Suppressor macrophage (primary cell): ENCODE results near the gene ASRGL1.
A peak's percentile ranks its signal among the peaks of the same experiment; 100 is the strongest.
"Not testable (repeated sequence)": the region's sequence is repeated elsewhere in the genome, so short reads cannot be mapped to it uniquely, and the experiment has no call there.

ENCODE experiments used
- DNase-seq, 4 experiments: peaks; one replicate each; pipeline ENCODE4 v3.0.0-alpha.2; 2020 to 2022

ASRGL1 gene

DNA sequence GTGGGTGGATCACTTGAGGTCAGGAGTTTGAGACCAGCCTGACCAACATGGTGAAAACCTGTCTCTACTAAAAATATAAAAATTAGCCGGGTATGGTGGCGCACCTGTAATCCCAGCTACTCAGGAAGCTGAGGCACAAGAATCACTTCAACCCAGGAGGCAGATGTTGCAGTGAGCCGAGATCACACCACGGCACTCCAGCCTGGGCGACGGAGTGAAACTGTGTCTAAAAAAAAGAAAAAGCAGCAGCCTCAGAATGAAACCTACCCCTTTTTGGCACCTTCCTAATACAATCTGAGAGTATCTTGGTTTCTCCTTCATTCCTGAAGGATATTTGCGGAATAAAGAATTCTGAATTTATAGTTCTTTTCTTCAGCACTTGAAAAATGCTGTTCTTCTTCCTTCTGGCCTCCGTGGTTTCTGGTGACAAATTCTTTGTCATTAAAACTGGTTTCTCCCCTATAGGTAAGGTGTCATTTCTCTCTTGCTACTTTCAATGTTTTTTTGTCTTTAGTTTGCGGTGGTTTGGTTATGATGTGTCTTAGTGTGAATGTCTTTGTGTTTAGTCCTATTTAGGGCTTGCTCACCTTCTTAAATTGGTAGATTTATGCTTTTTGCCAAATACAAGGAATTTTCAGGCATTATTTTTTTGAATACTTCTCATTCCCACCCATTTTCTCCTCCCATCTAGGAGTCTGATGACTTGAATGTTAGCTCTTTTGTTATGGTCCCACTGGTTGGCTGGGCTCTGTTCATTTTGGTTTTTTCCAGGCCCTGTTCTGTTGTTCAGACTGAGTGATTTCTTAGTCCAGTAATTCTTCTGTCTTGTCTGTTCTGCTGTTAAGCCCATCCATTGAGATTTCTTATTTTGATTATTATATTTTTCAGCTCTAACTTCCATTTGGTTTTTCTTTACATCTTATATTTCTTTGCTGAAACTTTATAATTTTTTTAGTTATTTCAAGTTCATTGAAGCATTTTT is 15.4 kb downstream of the ASRGL1 start:
- no peak for DNase-seq

GRCh38 chr11:62353841-62354240 is 16.6 kb downstream of the ASRGL1 start:
- no peak for DNase-seq

- DNase-seq, result no peak
Measured at GRCh38 chr11:62358273-62358672, 21.0 kb downstream of the ASRGL1 start.

DNA sequence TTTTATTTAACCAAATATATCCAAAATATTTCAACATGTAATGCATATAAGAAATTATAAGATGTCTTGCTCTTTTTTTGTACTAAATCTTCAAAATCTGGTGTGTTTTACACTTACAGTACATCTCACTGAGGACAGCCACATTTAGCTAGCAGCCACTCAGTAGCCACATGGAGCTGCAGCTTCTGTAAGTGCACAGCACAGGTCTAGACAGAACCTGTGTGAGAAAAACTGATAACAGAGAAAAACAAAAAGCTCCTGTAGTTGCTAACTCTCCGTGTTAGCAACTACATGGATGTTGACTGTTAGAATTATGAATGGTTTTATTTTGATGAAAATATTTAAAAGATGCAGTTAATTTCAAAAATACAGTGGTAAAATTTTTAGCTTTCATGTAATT is 22.2 kb downstream of the ASRGL1 start:
- no peak for DNase-seq

GRCh38 chr11:62360685-62361084 is 23.4 kb downstream of the ASRGL1 start:
- no peak for DNase-seq

DNA sequence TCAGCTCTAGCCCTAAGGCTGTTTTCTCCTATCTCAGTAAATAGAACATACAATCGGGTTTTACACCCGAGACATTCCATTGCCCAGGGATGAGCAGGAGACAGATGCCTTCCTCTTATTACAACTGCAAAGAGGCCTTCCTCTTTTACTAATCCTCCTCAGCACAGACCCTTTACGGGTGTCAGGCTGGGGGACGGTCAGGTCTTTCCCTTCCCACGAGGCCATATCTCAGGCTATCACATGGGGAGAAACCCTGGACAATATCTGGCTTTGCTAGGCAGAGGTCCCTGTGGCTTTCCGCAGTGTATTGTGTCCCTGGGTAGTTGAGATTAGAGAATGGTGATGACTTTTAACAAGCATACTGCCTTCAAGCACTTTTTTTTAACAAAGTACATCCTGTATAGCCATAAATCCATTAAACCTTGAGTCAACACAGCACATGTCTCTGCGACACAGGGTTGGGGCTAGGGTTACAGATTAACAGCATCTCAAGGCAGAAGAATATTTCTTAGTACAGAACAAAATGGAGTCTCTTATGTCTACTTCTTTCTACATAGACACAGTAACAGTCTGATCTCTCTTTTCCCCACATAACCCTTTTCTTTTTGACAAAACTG is 31.7 kb downstream of the ASRGL1 start:
- DNase-seq, result not testable (repeated sequence)

DNA sequence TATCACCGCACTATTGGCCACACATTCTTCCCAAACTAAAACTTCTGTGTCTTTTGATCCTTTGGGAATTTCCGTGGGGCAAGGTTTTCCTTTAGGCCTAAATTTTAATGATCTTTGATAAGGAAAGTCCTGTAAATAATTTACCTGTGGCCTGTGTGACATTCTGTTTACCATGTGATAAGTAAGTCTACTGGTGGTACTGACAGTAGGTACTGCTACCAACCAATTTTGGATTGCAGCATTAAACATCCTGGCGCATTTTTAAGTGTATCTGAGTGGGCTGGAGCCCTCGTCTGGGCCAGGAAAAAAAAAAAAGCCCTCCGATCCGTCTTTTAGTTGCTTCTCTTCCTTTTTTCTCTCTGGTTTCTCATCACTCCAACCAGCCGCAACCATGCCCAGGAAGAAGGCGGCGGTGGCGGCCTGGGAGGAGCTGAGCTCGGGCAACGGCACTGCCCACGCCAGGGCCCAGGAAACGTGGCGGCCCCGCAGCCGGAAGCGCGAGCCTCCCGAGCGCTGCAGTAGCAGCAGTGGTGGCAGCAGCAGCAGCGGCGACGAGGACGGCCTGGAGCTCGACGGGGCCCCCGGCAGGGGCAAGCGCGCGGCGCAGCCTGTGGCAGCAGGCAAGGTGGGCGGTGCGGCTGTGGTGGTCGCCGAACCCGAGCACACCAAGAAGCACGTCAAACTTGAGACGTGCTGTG is 33.6 kb downstream of the ASRGL1 start:
- peak; percentile 55 to 86 (median 66) for DNase-seq

- DNase-seq, result no peak
Measured at GRCh38 chr11:62372871-62373270, 35.6 kb downstream of the ASRGL1 start.

DNA sequence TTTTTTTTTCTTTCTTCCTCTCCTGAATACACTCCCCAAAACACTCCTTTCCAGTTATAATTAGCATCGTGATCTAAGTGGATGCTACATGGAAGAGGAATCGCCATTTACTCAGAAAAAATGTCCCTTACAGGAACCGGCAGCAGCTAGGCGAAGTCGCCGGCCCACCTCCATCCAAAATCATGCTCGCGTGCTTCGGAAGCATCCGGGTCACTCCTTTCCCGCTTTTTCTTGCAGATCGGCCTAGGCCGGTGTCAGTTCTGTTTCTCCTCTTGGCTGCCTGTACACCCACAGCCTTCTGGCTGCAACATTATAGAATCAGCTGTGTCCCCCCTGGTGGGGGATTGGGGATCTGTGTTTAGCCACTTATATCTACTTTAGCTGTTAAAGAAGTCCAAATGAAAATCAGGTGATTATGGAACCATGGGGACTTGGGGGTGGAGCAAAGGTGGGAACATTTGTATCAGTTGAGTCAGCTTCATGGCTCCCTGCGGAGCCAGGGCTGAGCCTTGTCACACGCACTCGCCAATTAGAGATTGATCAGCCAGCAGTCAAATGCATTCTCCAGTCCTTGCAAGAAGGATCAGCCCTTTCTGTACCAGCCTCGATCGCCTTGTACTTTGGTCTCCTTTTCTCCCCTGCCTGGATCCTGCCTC is 36.3 kb downstream of the ASRGL1 start:
- DNase-seq, result no peak

DNA sequence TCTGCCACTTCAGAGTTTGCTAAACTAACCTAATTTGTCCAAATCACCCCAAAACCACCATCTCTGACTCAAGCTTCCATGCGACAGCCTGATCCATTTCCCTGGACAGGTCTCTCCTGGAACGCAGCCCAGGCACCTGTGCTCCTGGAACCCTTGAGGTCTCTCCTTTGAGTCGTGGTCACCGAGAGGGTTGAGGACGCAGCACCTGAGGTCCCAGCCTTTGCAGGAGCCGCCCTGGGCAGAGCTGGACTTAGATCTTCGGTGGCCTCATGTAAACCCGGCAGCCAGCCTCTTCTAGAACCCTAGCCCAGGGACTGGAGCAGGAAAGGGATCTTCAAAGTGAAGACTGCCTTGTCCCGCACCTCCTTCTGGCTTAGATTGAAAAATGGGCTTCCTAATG is 37.6 kb downstream of the ASRGL1 start:
- DNase-seq, result no peak

DNA sequence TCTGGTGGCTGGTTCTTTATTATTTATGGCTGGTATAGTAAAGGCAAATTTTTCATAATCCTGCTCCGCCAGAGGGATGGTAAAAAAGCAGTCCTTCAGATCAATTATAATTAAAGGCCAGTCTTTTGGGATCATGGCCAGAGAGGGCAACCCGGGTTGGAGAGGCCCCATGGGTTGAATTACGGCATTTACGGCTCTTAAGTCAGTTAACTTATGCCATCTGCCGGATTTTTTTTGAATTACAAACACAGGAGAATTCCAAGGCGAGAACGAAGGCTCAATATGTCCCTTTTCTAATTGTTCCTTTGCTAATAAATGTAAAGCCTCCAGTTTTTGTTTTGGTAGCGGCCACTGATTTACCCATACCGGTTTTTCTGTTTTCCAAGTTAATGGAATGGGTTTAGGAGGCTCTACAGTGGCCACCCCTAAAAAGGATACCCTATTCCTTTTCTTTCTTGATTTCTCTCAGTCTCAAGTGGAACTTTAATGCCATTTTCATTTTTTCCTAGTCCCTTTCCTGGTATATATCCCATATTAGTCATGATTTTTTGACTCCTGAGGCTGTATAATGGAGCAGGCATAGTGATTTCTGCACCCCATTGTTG is 41.3 kb downstream of the ASRGL1 start:
- peak; percentile 55 to 83 (median 76) for DNase-seq

DNA sequence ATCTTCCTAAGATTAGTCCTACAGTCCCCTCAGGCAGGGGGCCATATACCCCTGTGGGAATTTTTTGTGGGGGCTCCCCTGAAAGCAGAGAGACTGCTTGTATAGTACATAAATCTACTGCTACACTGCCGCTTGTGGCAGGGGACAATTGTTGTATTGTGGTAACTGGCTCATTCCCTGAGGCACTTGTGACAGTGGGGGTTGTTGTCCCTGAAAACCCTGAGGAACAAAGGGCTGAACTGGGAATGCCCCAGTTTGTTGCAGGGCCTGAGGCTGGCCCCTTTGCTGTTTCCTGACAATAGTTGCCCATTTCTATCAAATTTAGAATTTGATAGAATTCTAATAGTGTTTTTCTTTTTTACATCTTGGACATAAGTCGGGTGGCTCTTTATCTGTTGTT is 42.3 kb downstream of the ASRGL1 start:
- DNase-seq, result not testable (repeated sequence)

GRCh38 chr11:62380821-62381245 is 43.6 kb downstream of the ASRGL1 start:
- peak; percentile 75 to 88 (median 78) for DNase-seq

GRCh38 chr11:62383822-62384221 is 46.6 kb downstream of the ASRGL1 start:
- no peak for DNase-seq

GRCh38 chr11:62386083-62386482 is 48.8 kb downstream of the ASRGL1 start:
- DNase-seq, result not testable (repeated sequence)

DNA sequence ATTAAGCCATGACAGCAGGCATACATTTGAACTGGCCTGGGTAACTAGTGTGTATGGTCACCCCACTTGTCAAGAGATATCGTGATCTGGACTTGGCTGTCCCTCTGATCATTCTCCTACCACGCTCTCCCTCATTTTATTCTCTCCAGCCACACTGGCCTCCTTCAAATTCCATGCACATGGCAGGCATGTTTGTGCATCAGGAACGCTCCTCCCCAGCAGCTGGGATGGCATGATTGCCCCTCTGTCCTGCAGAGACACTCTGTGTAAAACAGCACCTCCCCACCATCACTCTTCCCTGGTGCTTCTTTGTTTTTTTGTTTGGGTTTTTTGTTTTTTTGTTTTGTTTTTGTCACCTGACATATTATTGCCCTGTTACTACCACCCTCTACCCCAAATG is 50.1 kb downstream of the ASRGL1 start:
- DNase-seq, result no peak

GRCh38 chr11:62388999-62389398 is 51.8 kb downstream of the ASRGL1 start:
- no peak for DNase-seq

- DNase-seq, result no peak
Measured at GRCh38 chr11:62390237-62390636, 53.0 kb downstream of the ASRGL1 start.

GRCh38 chr11:62390722-62391121 is 53.5 kb downstream of the ASRGL1 start:
- DNase-seq, result peak; percentile 28 to 62 (median 43)

DNA sequence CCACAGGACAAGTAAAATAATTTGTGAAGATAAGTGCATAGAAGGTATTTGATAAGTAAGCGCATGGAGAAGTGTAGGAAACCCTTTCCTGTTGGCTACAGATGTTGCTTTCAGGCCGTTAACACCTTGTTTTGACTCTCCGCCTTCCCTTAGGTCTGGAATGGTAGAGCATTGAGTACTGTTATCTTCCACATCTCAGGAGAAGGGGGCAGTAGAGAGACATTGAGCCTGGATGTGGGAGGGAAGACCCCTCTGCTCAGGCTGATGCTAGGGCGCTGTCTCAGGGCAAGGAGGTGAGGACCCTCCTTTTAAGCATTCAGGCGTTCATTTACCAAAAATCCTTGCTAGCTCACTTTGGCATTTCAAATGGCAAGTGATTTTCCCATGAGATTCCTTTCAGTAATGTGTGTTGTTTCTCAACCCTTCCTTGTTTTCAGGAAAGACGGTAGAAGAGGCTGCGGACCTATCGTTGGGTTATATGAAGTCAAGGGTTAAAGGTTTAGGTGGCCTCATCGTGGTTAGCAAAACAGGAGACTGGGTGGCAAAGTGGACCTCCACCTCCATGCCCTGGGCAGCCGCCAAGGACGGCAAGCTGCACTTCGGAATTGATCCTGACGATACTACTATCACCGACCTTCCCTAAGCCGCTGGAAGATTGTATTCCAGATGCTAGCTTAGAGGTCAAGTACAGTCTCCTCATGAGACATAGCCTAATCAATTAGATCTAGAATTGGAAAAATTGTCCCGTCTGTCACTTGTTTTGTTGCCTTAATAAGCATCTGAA is 54.6 kb downstream of the ASRGL1 start:
- DNase-seq, result no peak

DNA sequence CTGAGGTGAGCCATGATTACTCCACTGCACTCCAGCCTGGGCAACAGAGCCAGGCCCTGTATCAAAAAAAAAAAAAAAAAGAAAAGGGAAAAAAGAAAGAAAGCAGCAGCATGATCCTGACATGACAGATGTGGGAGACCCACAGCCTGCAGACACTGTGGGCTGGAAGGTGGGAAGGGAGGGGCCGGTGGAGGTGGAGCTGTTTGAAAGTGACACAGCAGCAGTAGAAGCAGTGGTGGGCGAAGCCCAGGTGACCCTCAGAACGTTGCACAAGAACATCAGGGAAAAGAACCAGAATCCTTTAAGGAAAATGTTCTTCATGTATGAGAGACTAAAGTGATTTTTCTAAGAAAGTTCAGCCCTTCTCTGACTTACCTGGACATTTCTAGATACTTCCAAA is 55.3 kb downstream of the ASRGL1 start:
- no peak for DNase-seq
